Measurements from ENCODE around the gene LIX1. TPM values are rescaled to one million over a fixed set of nuclear protein-coding genes. Genes with fewer than 3 reads are reported as not detected.

Gene LIX1
- total RNA-seq, 4 donors from 2014 or later = under 0.01 TPM; not detected in 2

- Histone ChIP-seq H3K36me3 (no peaks in the 10 kb centered on the region), H3K27ac (no peak overlapping the region), H3K4me1 (peaks cover 0 to 3% (median 0%) of the 10 kb centered on the region in 4 donors), H3K4me3 (no peak overlapping the region), H3K27me3 (no peaks in the 10 kb centered on the region), H3K9me3 (peaks cover 0 to 8% (median 0%) of the 10 kb centered on the region in 4 donors)
- TF ChIP-seq POLR2A (IDR thresholded peaks at IDR 0.05) (no peak), EP300 (IDR thresholded peaks at IDR 0.05) (no peak), CTCF (IDR thresholded peaks at IDR 0.05) (no peak)
- no peak for DNase-seq (ENCODE audit: low spot score in 2 of 2)
- 68 to 73% methylated on average over 7 of the region's 7 CpGs for WGBS, 2 donors
These were observed 93.2 kb downstream of the LIX1 start for GRCh38 chr5:97049175-97049574.

- 44 to 69% methylated on average over 1 of the region's 1 CpG for WGBS, 2 donors
- H3K27ac ChIP-seq = no peak overlapping the region
- no peaks in the 10 kb centered on the region for H3K27me3 ChIP-seq
- H3K4me3 ChIP-seq = no peak overlapping the region
- TF ChIP-seq EP300 (IDR thresholded peaks at IDR 0.05) (no peak), CTCF (IDR thresholded peaks at IDR 0.05) (no peak), POLR2A (IDR thresholded peaks at IDR 0.05) (no peak)
- peaks cover 0 to 3% (median 0%) of the 10 kb centered on the region in 4 donors for H3K4me1 ChIP-seq
- no peaks in the 10 kb centered on the region for H3K36me3 ChIP-seq
- no peak for DNase-seq (ENCODE audit: low spot score in 2 of 2)
- H3K9me3 ChIP-seq = no peaks in the 10 kb centered on the region
These were observed 95.3 kb downstream of the LIX1 start for GRCh38 chr5:97047076-97047475.

GRCh38 chr5:97046270-97046982, 96.0 kb downstream of the LIX1 start:
- 44 to 52% methylated on average over 7 of the region's 7 CpGs for WGBS, 2 donors
- H3K4me1 ChIP-seq = peaks cover 0 to 3% (median 0%) of the 10 kb centered on the region in 4 donors
- no peak overlapping the region for H3K4me3 ChIP-seq
- DNase-seq (ENCODE audit: low spot score in 2 of 2) = no peak
- H3K27me3 ChIP-seq = no peaks in the 10 kb centered on the region
- no peaks in the 10 kb centered on the region for H3K36me3 ChIP-seq
- H3K27ac ChIP-seq = no peak overlapping the region
- no peak for TF ChIP-seq POLR2A (IDR thresholded peaks at IDR 0.05)
- no peak for TF ChIP-seq CTCF (IDR thresholded peaks at IDR 0.05)
- no peak for TF ChIP-seq EP300 (IDR thresholded peaks at IDR 0.05)
- no peaks in the 10 kb centered on the region for H3K9me3 ChIP-seq

- no peak for TF ChIP-seq CTCF (IDR thresholded peaks at IDR 0.05)
- TF ChIP-seq EP300 (IDR thresholded peaks at IDR 0.05) = no peak
- TF ChIP-seq POLR2A (IDR thresholded peaks at IDR 0.05) = no peak
- H3K4me3 ChIP-seq = no peak overlapping the region
- H3K27ac ChIP-seq = no peak overlapping the region
- 67 to 78% methylated on average over 2 of the region's 2 CpGs for WGBS, 2 donors
- no peaks in the 10 kb centered on the region for H3K9me3 ChIP-seq
- no peaks in the 10 kb centered on the region for H3K27me3 ChIP-seq
- peaks cover 0 to 3% (median 0%) of the 10 kb centered on the region in 4 donors for H3K4me1 ChIP-seq
- no peak for DNase-seq (ENCODE audit: low spot score in 2 of 2)
- no peaks in the 10 kb centered on the region for H3K36me3 ChIP-seq
These were observed 98.4 kb downstream of the LIX1 start for GRCh38 chr5:97044052-97044451.

GRCh38 chr5:97043511-97043910, 98.9 kb downstream of the LIX1 start:
- DNase-seq (ENCODE audit: low spot score in 2 of 2) = no peak
- Histone ChIP-seq H3K36me3 (no peaks in the 10 kb centered on the region), H3K9me3 (no peaks in the 10 kb centered on the region), H3K27ac (no peak overlapping the region), H3K4me3 (no peak overlapping the region), H3K4me1 (peaks cover 0 to 3% (median 0%) of the 10 kb centered on the region in 4 donors), H3K27me3 (no peaks in the 10 kb centered on the region)
- TF ChIP-seq POLR2A (IDR thresholded peaks at IDR 0.05) = no peak
- TF ChIP-seq EP300 (IDR thresholded peaks at IDR 0.05) = no peak
- TF ChIP-seq CTCF (IDR thresholded peaks at IDR 0.05) = no peak
- WGBS, 2 donors = 73 to 79% methylated on average over 3 of the region's 3 CpGs
